Measurements from ENCODE around the gene MRPS18A.

- no peak for TF ChIP-seq POLR2A (IDR thresholded peaks at IDR 0.05)
- TF ChIP-seq, protein P1, sequence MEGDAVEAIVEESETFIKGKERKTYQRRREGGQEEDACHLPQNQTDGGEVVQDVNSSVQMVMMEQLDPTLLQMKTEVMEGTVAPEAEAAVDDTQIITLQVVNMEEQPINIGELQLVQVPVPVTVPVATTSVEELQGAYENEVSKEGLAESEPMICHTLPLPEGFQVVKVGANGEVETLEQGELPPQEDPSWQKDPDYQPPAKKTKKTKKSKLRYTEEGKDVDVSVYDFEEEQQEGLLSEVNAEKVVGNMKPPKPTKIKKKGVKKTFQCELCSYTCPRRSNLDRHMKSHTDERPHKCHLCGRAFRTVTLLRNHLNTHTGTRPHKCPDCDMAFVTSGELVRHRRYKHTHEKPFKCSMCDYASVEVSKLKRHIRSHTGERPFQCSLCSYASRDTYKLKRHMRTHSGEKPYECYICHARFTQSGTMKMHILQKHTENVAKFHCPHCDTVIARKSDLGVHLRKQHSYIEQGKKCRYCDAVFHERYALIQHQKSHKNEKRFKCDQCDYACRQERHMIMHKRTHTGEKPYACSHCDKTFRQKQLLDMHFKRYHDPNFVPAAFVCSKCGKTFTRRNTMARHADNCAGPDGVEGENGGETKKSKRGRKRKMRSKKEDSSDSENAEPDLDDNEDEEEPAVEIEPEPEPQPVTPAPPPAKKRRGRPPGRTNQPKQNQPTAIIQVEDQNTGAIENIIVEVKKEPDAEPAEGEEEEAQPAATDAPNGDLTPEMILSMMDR (IDR thresholded peaks at IDR 0.05), result no peak
Observed at GRCh38 chr6:43697421-43697820, 9.8 kb upstream of the MRPS18A start.

All from vagina (tissue), 2 donors.